ENCODE results near the gene EEIG1. TPM values are rescaled to one million over a fixed set of nuclear protein-coding genes. Genes with fewer than 3 reads are reported as not detected.

Gene EEIG1
- total RNA-seq, 1 donor: 49.1 TPM

GRCh38 chr9:127973169-127974000, 7.4 kb downstream of the EEIG1 start:
- Histone ChIP-seq H3K9me3 (ENCODE audit: low read depth, low read length) (no peaks in the 10 kb centered on the region), H3K4me3 (ENCODE audit: low read length) (peak overlapping the region; percentile 7), H3K27me3 (ENCODE audit: insufficient read depth, low read length) (no peaks in the 10 kb centered on the region), H3K4me1 (ENCODE audit: insufficient read depth, low read length) (peaks cover 99% of the 10 kb centered on the region)

GRCh38 chr9:127972236-127972871, 8.4 kb downstream of the EEIG1 start:
- Histone ChIP-seq H3K4me1 (ENCODE audit: insufficient read depth, low read length) (peaks cover 99% of the 10 kb centered on the region), H3K27me3 (ENCODE audit: insufficient read depth, low read length) (no peaks in the 10 kb centered on the region), H3K4me3 (ENCODE audit: low read length) (no peak overlapping the region), H3K9me3 (ENCODE audit: low read depth, low read length) (no peaks in the 10 kb centered on the region)

GRCh38 chr9:127971357-127972235, 9.2 kb downstream of the EEIG1 start:
- Histone ChIP-seq H3K4me1 (ENCODE audit: insufficient read depth, low read length) (peaks cover 99% of the 10 kb centered on the region), H3K9me3 (ENCODE audit: low read depth, low read length) (no peaks in the 10 kb centered on the region), H3K27me3 (ENCODE audit: insufficient read depth, low read length) (no peaks in the 10 kb centered on the region), H3K4me3 (ENCODE audit: low read length) (no peak overlapping the region)

GRCh38 chr9:127970401-127971313, 10.1 kb downstream of the EEIG1 start:
- Histone ChIP-seq H3K9me3 (ENCODE audit: low read depth, low read length) (no peaks in the 10 kb centered on the region), H3K27me3 (ENCODE audit: insufficient read depth, low read length) (no peaks in the 10 kb centered on the region), H3K4me3 (ENCODE audit: low read length) (no peak overlapping the region), H3K4me1 (ENCODE audit: insufficient read depth, low read length) (peaks cover 99% of the 10 kb centered on the region)

GRCh38 chr9:127968700-127969383, 11.9 kb downstream of the EEIG1 start:
- no peaks in the 10 kb centered on the region for H3K27me3 ChIP-seq (ENCODE audit: insufficient read depth, low read length)
- H3K4me1 ChIP-seq (ENCODE audit: insufficient read depth, low read length): peaks cover 98% of the 10 kb centered on the region
- H3K9me3 ChIP-seq (ENCODE audit: low read depth, low read length): no peaks in the 10 kb centered on the region
- no peak overlapping the region for H3K4me3 ChIP-seq (ENCODE audit: low read length)

- H3K4me3 ChIP-seq (ENCODE audit: low read length): no peak overlapping the region
- peaks cover 98% of the 10 kb centered on the region for H3K4me1 ChIP-seq (ENCODE audit: insufficient read depth, low read length)
- H3K9me3 ChIP-seq (ENCODE audit: low read depth, low read length): no peaks in the 10 kb centered on the region
- H3K27me3 ChIP-seq (ENCODE audit: insufficient read depth, low read length): no peaks in the 10 kb centered on the region
Measured at GRCh38 chr9:127968042-127968441, 12.7 kb downstream of the EEIG1 start.

- Histone ChIP-seq H3K4me1 (ENCODE audit: insufficient read depth, low read length) (peaks cover 93% of the 10 kb centered on the region), H3K4me3 (ENCODE audit: low read length) (no peak overlapping the region), H3K27me3 (ENCODE audit: insufficient read depth, low read length) (no peaks in the 10 kb centered on the region), H3K9me3 (ENCODE audit: low read depth, low read length) (no peaks in the 10 kb centered on the region)
Measured at GRCh38 chr9:127967151-127967809, 13.5 kb downstream of the EEIG1 start.

GRCh38 chr9:127966416-127967150, 14.2 kb downstream of the EEIG1 start:
- Histone ChIP-seq H3K4me1 (ENCODE audit: insufficient read depth, low read length) (peaks cover 93% of the 10 kb centered on the region), H3K4me3 (ENCODE audit: low read length) (no peak overlapping the region), H3K9me3 (ENCODE audit: low read depth, low read length) (no peaks in the 10 kb centered on the region), H3K27me3 (ENCODE audit: insufficient read depth, low read length) (no peaks in the 10 kb centered on the region)

- H3K4me3 ChIP-seq (ENCODE audit: low read length): no peak overlapping the region
- no peaks in the 10 kb centered on the region for H3K27me3 ChIP-seq (ENCODE audit: insufficient read depth, low read length)
- no peaks in the 10 kb centered on the region for H3K9me3 ChIP-seq (ENCODE audit: low read depth, low read length)
- H3K4me1 ChIP-seq (ENCODE audit: insufficient read depth, low read length): peaks cover 92% of the 10 kb centered on the region
Measured at GRCh38 chr9:127965953-127966352, 14.8 kb downstream of the EEIG1 start.

GRCh38 chr9:127963359-127964064, 17.3 kb downstream of the EEIG1 start:
- H3K27me3 ChIP-seq (ENCODE audit: insufficient read depth, low read length): no peaks in the 10 kb centered on the region
- no peaks in the 10 kb centered on the region for H3K9me3 ChIP-seq (ENCODE audit: low read depth, low read length)
- H3K4me3 ChIP-seq (ENCODE audit: low read length): no peak overlapping the region
- H3K4me1 ChIP-seq (ENCODE audit: insufficient read depth, low read length): peaks cover 77% of the 10 kb centered on the region

GRCh38 chr9:127963041-127963358, 17.8 kb downstream of the EEIG1 start:
- H3K9me3 ChIP-seq (ENCODE audit: low read depth, low read length): no peaks in the 10 kb centered on the region
- H3K27me3 ChIP-seq (ENCODE audit: insufficient read depth, low read length): no peaks in the 10 kb centered on the region
- no peak overlapping the region for H3K4me3 ChIP-seq (ENCODE audit: low read length)
- H3K4me1 ChIP-seq (ENCODE audit: insufficient read depth, low read length): peaks cover 71% of the 10 kb centered on the region

- Histone ChIP-seq H3K27me3 (ENCODE audit: insufficient read depth, low read length) (no peaks in the 10 kb centered on the region), H3K9me3 (ENCODE audit: low read depth, low read length) (no peaks in the 10 kb centered on the region), H3K4me1 (ENCODE audit: insufficient read depth, low read length) (peaks cover 64% of the 10 kb centered on the region), H3K4me3 (ENCODE audit: low read length) (no peak overlapping the region)
Measured at GRCh38 chr9:127962278-127962677, 18.5 kb downstream of the EEIG1 start.
